HepG2 (cell line): ENCODE data around the gene KCNH1.

Experiments used
- ATAD3A ChIP-seq: sonication (generic); formaldehyde crosslinking; IDR thresholded peaks from 2 replicates; pipeline ENCODE4 v1.4.0; 2020; ENCODE audit warnings: missing genetic modification reagents
- BRCA1 ChIP-seq: sonication (generic); formaldehyde crosslinking; IDR thresholded peaks from 2 replicates; pipeline ENCODE4 v1.4.0; 2020; ENCODE audit warnings: missing genetic modification reagents
- CREM ChIP-seq, 2 experiments: sonication (generic) in 1 of 2; formaldehyde crosslinking in 1 of 2; IDR thresholded peaks; 2 replicates each; pipeline versions ENCODE4 v1.4.0 to v1.6.1; 2016 to 2020; ENCODE audit warnings: antibody characterized with exemption in 1 of 2, mild to moderate bottlenecking in 1 of 2, missing genetic modification reagents in 1 of 2
- ELF1 ChIP-seq: sonication (generic); formaldehyde crosslinking; IDR thresholded peaks from 2 replicates; pipeline ENCODE4 v1.4.0; 2020; ENCODE audit warnings: missing genetic modification reagents
- ETV6 ChIP-seq: sonication (generic); formaldehyde crosslinking; conservative IDR thresholded peaks from 2 replicates; pipeline ENCODE4 v1.4.0; 2020; ENCODE audit warnings: missing genetic modification reagents
- MAFF ChIP-seq: IDR thresholded peaks from 2 replicates; pipeline ENCODE4 v1.6.1; 2011; ENCODE audit warnings: low read depth, low read length, improper control_type of control experiment
- MXD4 ChIP-seq: IDR thresholded peaks from 2 replicates; pipeline ENCODE4 v1.6.1; 2016; ENCODE audit warnings: mild to moderate bottlenecking, missing biosample characterization, missing genetic modification reagents
- MZF1 ChIP-seq: sonication (generic); formaldehyde crosslinking; IDR thresholded peaks from 2 replicates; pipeline ENCODE4 v1.8.1; 2023; ENCODE audit warnings: mild to moderate bottlenecking, missing genetic modification reagents, borderline replicate concordance
- POLR2AphosphoS5 ChIP-seq: IDR thresholded peaks from 2 replicates; pipeline ENCODE4 v1.6.1; 2012; ENCODE audit warnings: low read depth, low read length
- TF ChIP-seq, protein P1 (sequence below): sonication (generic); formaldehyde crosslinking; IDR thresholded peaks from 2 replicates; pipeline ENCODE4 v1.5.1; 2020; ENCODE audit warnings: missing genetic modification reagents, mild to moderate bottlenecking, borderline replicate concordance
- TF ChIP-seq, protein P2 (sequence below): sonication (generic); formaldehyde crosslinking; IDR thresholded peaks from 2 replicates; pipeline ENCODE4 v1.4.0; 2020; ENCODE audit warnings: missing genetic modification reagents, borderline replicate concordance
- TF ChIP-seq, protein P3 (sequence below): sonication (generic); formaldehyde crosslinking; IDR thresholded peaks from 2 replicates; pipeline ENCODE4 v1.5.0; 2020; ENCODE audit warnings: missing genetic modification reagents, mild to moderate bottlenecking, borderline replicate concordance
- TF ChIP-seq, protein P4 (sequence below): sonication (generic); formaldehyde crosslinking; IDR thresholded peaks from 2 replicates; pipeline ENCODE4 v1.5.0; 2020; ENCODE audit warnings: mild to moderate bottlenecking, missing genetic modification reagents, moderate library complexity
- TF ChIP-seq, protein P5 (sequence below): sonication (generic); formaldehyde crosslinking; IDR thresholded peaks from 2 replicates; pipeline ENCODE4 v1.9.0; 2021; ENCODE audit warnings: missing genetic modification reagents, mild to moderate bottlenecking, borderline replicate concordance

DNA sequence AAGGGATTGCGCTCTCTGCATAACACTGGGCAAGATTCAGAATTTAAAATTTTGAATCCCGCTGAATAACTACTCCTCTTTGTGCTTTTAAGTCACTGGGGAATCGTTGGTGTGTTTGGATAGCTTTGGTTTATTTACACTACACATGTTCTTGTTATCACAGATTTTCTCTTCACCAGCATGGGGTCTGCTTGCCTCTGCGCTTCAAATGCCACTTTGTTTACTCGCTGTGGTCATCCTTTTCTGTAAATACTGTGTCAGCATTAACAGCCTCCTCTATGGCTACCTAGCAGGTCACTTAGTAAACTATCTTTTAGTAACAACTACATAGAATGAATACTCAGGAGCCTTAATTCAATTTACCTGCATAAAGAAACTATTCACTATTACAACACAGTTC is 14.4 kb upstream of the KCNH1 start:
- TF ChIP-seq, protein P1, sequence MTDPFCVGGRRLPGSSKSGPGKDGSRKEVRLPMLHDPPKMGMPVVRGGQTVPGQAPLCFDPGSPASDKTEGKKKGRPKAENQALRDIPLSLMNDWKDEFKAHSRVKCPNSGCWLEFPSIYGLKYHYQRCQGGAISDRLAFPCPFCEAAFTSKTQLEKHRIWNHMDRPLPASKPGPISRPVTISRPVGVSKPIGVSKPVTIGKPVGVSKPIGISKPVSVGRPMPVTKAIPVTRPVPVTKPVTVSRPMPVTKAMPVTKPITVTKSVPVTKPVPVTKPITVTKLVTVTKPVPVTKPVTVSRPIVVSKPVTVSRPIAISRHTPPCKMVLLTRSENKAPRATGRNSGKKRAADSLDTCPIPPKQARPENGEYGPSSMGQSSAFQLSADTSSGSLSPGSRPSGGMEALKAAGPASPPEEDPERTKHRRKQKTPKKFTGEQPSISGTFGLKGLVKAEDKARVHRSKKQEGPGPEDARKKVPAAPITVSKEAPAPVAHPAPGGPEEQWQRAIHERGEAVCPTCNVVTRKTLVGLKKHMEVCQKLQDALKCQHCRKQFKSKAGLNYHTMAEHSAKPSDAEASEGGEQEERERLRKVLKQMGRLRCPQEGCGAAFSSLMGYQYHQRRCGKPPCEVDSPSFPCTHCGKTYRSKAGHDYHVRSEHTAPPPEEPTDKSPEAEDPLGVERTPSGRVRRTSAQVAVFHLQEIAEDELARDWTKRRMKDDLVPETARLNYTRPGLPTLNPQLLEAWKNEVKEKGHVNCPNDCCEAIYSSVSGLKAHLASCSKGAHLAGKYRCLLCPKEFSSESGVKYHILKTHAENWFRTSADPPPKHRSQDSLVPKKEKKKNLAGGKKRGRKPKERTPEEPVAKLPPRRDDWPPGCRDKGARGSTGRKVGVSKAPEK (CRISPR knock-in tag), result no peak
- TF ChIP-seq MZF1 (CRISPR knock-in tag) (no peak), ATAD3A (CRISPR knock-in tag) (no peak), ETV6 (CRISPR knock-in tag) (no peak), MAFF (peak; percentile 72), CREM (IDR thresholded peaks at IDR 0.05) (no peak), CREM (CRISPR knock-in tag; IDR thresholded peaks at IDR 0.05) (no peak), MXD4 (CRISPR knock-in tag) (no peak), POLR2AphosphoS5 (no peak), ELF1 (CRISPR knock-in tag) (no peak), BRCA1 (CRISPR knock-in tag) (no peak)
- TF ChIP-seq, protein P2, sequence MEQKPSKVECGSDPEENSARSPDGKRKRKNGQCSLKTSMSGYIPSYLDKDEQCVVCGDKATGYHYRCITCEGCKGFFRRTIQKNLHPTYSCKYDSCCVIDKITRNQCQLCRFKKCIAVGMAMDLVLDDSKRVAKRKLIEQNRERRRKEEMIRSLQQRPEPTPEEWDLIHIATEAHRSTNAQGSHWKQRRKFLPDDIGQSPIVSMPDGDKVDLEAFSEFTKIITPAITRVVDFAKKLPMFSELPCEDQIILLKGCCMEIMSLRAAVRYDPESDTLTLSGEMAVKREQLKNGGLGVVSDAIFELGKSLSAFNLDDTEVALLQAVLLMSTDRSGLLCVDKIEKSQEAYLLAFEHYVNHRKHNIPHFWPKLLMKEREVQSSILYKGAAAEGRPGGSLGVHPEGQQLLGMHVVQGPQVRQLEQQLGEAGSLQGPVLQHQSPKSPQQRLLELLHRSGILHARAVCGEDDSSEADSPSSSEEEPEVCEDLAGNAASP (CRISPR knock-in tag), result no peak
- TF ChIP-seq, protein P3, sequence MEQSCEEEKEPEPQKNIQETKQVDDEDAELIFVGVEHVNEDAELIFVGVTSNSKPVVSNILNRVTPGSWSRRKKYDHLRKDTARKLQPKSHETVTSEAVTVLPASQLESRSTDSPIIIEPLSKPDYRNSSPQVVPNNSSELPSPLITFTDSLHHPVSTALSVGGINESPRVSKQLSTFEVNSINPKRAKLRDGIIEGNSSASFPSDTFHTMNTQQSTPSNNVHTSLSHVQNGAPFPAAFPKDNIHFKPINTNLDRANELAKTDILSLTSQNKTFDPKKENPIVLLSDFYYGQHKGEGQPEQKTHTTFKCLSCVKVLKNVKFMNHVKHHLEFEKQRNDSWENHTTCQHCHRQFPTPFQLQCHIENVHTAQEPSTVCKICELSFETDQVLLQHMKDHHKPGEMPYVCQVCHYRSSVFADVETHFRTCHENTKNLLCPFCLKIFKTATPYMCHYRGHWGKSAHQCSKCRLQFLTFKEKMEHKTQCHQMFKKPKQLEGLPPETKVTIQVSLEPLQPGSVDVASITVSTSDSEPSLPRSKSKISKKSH, result no peak
- TF ChIP-seq, protein P4, sequence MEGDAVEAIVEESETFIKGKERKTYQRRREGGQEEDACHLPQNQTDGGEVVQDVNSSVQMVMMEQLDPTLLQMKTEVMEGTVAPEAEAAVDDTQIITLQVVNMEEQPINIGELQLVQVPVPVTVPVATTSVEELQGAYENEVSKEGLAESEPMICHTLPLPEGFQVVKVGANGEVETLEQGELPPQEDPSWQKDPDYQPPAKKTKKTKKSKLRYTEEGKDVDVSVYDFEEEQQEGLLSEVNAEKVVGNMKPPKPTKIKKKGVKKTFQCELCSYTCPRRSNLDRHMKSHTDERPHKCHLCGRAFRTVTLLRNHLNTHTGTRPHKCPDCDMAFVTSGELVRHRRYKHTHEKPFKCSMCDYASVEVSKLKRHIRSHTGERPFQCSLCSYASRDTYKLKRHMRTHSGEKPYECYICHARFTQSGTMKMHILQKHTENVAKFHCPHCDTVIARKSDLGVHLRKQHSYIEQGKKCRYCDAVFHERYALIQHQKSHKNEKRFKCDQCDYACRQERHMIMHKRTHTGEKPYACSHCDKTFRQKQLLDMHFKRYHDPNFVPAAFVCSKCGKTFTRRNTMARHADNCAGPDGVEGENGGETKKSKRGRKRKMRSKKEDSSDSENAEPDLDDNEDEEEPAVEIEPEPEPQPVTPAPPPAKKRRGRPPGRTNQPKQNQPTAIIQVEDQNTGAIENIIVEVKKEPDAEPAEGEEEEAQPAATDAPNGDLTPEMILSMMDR, result no peak
- TF ChIP-seq, protein P5, sequence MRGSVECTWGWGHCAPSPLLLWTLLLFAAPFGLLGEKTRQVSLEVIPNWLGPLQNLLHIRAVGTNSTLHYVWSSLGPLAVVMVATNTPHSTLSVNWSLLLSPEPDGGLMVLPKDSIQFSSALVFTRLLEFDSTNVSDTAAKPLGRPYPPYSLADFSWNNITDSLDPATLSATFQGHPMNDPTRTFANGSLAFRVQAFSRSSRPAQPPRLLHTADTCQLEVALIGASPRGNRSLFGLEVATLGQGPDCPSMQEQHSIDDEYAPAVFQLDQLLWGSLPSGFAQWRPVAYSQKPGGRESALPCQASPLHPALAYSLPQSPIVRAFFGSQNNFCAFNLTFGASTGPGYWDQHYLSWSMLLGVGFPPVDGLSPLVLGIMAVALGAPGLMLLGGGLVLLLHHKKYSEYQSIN (CRISPR knock-in tag), result no peak
